Nasal cavity respiratory epithelium epithelial cell of viscerocranial mucosa (primary cell): ENCODE results near the gene NCOA5. TPM values are rescaled to one million over a fixed set of nuclear protein-coding genes. Genes with fewer than 3 reads are reported as not detected.

Experiments
- total RNA-seq: library from RNA; depleted of rRNA; stranded (reverse); fragments of >200 nt; gene quantifications from 2 replicates; pipeline ENCODE4 v1.2.3, GENCODE V29; 2014

Gene NCOA5
- 8.5 and 16.7 TPM in 2 replicates for total RNA-seq

DNA sequence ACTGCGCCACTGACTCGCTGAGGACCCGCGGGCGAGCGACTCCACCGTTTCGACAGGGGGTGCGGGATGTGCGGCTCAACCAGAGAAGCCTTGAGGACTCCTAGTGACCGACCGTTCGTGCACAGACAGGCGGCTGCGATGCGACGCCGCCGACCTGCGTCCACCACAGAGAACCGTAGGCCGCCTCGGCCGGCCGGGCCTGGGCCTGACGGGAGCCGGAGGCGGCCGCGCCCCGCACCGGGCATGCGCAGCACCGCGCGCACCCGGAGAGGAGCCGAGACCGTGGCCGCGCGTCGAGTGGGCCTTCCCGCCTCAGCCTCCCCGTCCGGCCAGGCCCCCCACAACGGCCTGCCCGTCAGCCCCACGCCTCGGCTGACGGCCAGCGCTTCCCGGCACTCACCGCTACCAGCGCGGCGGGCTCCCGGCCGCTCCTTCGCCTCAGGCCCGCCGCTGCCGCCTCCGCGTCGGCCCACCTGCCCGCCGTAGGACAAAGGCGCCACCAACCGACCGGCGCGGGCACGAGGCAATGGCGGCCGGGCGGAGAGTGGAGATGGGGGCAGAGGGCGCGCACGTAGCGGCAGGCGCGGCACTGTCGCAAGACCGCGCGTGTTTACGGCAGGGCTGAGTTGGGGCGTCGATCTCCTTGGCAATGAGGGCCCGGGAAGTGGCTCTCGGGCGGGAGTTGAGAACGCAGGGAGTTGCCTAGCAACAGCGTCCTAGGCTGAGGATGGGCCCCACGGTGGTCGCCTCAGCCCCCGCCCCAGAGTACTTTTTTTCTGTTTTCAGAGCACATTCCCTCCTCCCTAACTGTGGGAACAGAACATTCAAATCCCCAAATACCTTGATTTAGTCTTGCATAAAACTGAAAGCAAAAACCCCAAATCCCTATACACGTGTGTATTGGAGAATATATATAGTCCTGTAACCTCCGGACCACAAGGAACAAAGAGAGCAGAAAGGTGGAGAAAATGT lies at the start of gene NCOA5:
Gene NCOA5, minus strand, starts transcription at position 546 of the 972 bp plus-strand sequence. CDS start 10,538 bp downstream, outside the sequence.

DNA sequence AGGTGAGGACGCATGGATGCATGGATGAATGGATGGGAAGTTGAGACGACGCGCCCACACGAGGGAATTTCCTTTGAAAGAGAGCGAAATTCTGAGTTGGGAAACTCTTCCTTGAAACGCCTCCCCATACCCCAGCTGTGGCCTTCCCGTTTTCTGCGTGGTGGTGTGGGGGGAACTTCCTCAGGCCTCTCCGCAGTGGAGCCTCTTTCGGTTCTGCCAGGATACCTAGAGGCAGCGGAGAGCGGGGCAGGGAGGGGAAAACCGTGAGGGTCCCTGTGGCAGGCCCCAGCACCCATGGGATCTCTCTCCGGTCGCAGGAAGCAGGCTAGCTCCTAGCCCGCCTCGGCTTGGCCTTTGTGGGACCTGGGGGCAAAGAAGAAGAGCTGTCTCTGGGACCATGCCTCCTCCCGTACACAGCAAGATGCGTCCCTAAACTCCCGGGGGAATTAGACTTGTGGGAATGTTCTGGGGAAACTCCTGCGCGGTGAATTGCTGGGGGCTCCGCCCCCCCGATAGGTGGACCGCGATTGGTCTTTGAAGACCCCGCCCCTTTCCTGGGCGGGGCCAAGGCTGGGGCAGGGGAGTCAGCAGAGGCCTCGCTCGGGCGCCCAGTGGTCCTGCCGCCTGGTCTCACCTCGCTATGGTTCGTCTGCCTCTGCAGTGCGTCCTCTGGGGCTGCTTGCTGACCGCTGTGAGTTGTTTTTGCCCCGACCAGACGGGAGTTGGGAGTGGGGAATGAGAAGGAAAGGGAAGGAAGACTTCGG lies 28.1 kb upstream of the NCOA5 start, which contains the start of gene CD40:
Gene CD40, plus strand, starts transcription at position 611 of the 764 bp plus-strand sequence. Its CDS starts 30 bp downstream, at position 641.

DNA sequence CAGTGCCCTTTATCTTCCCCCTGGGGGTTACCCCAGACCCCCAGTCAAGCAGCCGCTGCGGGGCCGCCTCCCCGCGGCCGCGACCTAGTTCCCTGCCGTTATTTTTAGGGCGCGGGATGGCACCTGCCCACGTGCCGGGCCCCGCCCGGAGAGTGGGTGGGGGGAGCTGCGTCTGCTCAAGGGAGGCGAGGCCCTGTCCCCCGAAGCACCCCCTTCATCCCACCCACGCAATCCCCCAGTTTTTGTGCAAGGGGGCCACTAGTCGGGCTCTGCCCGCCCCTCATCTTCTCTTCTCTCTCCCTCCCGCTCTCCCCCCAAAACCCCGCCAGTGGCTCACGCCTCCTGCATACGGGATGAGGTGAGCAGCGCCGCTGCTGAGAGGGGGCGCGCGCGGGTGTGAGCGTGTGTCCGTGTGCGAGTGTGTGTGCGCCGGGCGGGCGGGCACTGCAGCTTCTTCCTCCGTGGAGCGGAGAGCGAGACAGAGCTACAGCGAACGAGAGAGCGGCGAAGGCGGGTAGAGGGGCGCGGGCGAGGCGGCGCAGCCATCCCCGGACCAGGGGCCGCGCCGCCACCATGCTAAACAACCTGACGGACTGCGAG lies 60.9 kb downstream of the NCOA5 start, which contains the start of gene SLC12A5:
Gene SLC12A5, plus strand, starts transcription at position 444 of the 600 bp plus-strand sequence. Its CDS starts 130 bp downstream, at position 574.

Other genes with a start within 250 kb of the NCOA5 start
- 23.9 and 29.3 TPM in 2 replicates for gene ACOT8, start 232.6 kb downstream of the NCOA5 start, total RNA-seq
- gene ZSWIM3, start 232.3 kb downstream of the NCOA5 start, total RNA-seq, result 3.1 and 4.6 TPM in 2 replicates
- 3.8 and 5.2 TPM in 2 replicates for gene ZSWIM1, start 208.7 kb downstream of the NCOA5 start, total RNA-seq
- gene SPATA25, start 202.3 kb downstream of the NCOA5 start, total RNA-seq, result 0.34 and 1.00 TPM in 2 replicates
- gene NEURL2, start 198.8 kb downstream of the NCOA5 start, total RNA-seq, result 1.7 and 1.9 TPM in 2 replicates
- gene CTSA, start 198.6 kb downstream of the NCOA5 start, total RNA-seq, result 18.8 and 72.7 TPM in 2 replicates
- gene PLTP, start 177.8 kb downstream of the NCOA5 start, total RNA-seq, result 31.8 and 117 TPM in 2 replicates
- 7.9 and 10.7 TPM in 2 replicates for gene PCIF1, start 155.3 kb downstream of the NCOA5 start, total RNA-seq
- gene ZNF335, start 117.8 kb downstream of the NCOA5 start, total RNA-seq, result 12.3 and 13.9 TPM in 2 replicates
- gene MMP9, start 81.1 kb downstream of the NCOA5 start, total RNA-seq, result 2.1 and 5.1 TPM in 2 replicates
- gene SLC12A5, start 60.7 kb downstream of the NCOA5 start, total RNA-seq, result 0.07 TPM in 1 of 2 replicates, not detected in the other
- 5.1 and 13.8 TPM in 2 replicates for gene CD40, start 28.4 kb upstream of the NCOA5 start, total RNA-seq
- not detected in 2 replicates for gene CDH22, start 218.5 kb upstream of the NCOA5 start, total RNA-seq